GM10248 (cell line): Measurements from ENCODE around the gene EPHA8.

Experiments
- CTCF ChIA-PET: fragments of 300-600 bp; sonication (Branson Sonifier 250); formaldehyde crosslinking; extraction: SDS; loops from one replicate; lab custom pipeline; 2021; ENCODE audit warnings: antibody characterized with exemption; lab: Yijun Ruan, JAX
- POLR2A ChIA-PET: fragments of 350-650 bp; sonication (Branson Sonifier 250); formaldehyde crosslinking; extraction: SDS; loops from one replicate; lab custom pipeline; 2020; ENCODE audit warnings: antibody characterized with exemption; lab: Yijun Ruan, JAX
- DNase-seq: peaks from one replicate; pipeline ENCODE4 v3.0.0; 2012; ENCODE audit errors: extremely low spot score
- CTCF ChIP-seq: IDR thresholded peaks from 2 replicates; pipeline ENCODE4 v1.5.1; 2012; ENCODE audit warnings: mild to moderate bottlenecking, low read depth; ENCODE audit errors: extremely low read depth, missing control alignments, control extremely low read depth

Gene EPHA8

GRCh38 chr1:22584970-22585369 is 21.7 kb downstream of the EPHA8 start:
- TF ChIP-seq CTCF = no peak
- DNase-seq = no peak
- POLR2A ChIA-PET = interaction anchor here (0.6 kb wide), 1 partner anchor 570 kb away, joined by 3 read pairs; no protein-coding TSS in a partner anchor
- CTCF ChIA-PET = no interaction called here

- ChIA-PET POLR2A (interaction anchor here (0.6 kb wide), 1 partner anchor 570 kb away, joined by 3 read pairs; no protein-coding TSS in a partner anchor), CTCF (no interaction called here)
- no peak for DNase-seq
- no peak for TF ChIP-seq CTCF
Observed at GRCh38 chr1:22585471-22585870, 22.2 kb downstream of the EPHA8 start.

- POLR2A ChIA-PET = no interaction called here
- CTCF ChIA-PET = no interaction called here
- DNase-seq = no peak
- TF ChIP-seq CTCF = no peak
Observed at GRCh38 chr1:22586356-22587130, 23.3 kb downstream of the EPHA8 start.

- ChIA-PET CTCF (no interaction called here), POLR2A (no interaction called here)
- no peak for DNase-seq
- no peak for TF ChIP-seq CTCF
Observed at GRCh38 chr1:22587247-22587646, 24.0 kb downstream of the EPHA8 start.

GRCh38 chr1:22588899-22589422 is 25.7 kb downstream of the EPHA8 start:
- ChIA-PET POLR2A (no interaction called here), CTCF (no interaction called here)
- TF ChIP-seq CTCF = no peak
- no peak for DNase-seq

- ChIA-PET POLR2A (no interaction called here), CTCF (no interaction called here)
- TF ChIP-seq CTCF = no peak
- no peak for DNase-seq
Observed at GRCh38 chr1:22591576-22591975, 28.3 kb downstream of the EPHA8 start.
